Fibroblast of skin of left quadriceps (primary cell): ENCODE data around the gene CPEB2.
A peak's percentile ranks its signal among the peaks of the same experiment; 100 is the strongest.

Experiments used
- DNase-seq, 2 experiments: peaks; one replicate each; pipeline ENCODE4 v3.0.0-alpha.2; 2013; ENCODE audit warnings: low read depth in 2 of 2

The CPEB2 gene

GRCh38 chr4:15001869-15002658 is at the start of gene CPEB2:
TSS of gene CPEB2 (plus strand) at chr4:15002481. CDS start at chr4:15002674, 193 bp downstream.
- DNase-seq, result peak; percentile 97

DNA sequence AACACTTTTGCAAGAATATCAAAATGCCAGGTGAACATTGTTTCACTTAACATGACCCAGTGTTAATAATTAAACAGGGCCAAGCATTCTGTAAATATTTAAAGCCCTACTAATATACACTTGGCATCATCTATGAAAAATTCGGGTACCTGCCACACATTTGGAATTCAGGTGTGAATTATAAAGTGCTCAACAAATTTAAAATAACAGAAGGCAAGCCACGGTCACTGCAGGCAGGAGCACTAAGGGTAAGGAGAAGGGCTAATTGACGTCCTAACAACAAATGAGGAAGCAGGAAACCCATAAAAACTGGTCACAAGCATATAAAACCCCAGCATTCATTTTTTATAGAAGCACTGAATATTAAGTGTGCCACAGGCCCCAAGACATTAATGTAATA is 43.8 kb upstream of the CPEB2 start:
- no peak for DNase-seq

GRCh38 chr4:14961292-14961691 is 41.0 kb upstream of the CPEB2 start:
- no peak for DNase-seq

GRCh38 chr4:14965071-14965470 is 37.2 kb upstream of the CPEB2 start:
- DNase-seq, result no peak

DNA sequence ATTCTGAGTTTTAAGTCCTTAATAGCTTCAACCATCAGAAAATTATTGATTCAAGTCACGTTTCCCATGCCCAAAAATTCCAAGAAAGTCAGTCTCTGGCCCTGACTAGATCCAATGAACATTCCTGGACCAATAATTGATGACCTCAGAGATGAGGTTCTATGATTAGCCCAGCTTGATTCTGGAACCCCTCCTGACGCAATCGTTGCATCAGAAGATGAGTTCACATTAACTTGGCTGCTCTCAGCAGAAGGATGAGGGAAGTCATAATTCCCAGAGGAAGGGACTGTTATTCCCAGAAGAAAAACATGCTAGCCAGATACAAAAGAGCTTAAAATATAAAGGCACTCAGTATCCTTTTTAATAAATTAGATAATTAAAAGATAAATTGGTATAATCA is 34.3 kb upstream of the CPEB2 start:
- DNase-seq, result no peak

- no peak for DNase-seq
Measured at GRCh38 chr4:14977830-14978229, 24.5 kb upstream of the CPEB2 start.

- no peak for DNase-seq
Measured at GRCh38 chr4:14984448-14984847, 17.8 kb upstream of the CPEB2 start.

GRCh38 chr4:14985161-14985560 is 17.1 kb upstream of the CPEB2 start:
- DNase-seq, result no peak

GRCh38 chr4:14985843-14986242 is 16.4 kb upstream of the CPEB2 start:
- DNase-seq, result no peak

DNA sequence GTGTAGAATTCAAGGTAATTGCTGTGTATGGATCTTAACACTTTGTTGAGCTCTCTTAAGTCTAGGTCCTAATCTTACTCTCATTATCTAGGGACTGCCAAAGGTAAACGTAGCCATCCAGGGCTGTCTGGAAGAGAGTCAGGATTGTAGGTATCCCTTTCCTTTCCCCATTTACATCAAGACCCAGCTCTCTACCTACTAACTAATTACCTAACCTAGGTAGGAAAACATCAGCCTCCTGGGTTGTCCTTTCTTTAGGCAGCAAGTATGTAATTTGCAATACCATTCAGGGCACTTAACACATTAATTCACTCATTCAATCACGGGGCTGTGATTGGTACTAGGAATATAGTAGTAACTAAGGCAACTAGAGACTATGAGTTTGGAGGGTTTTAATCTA is 15.2 kb upstream of the CPEB2 start:
- DNase-seq, result no peak

DNA sequence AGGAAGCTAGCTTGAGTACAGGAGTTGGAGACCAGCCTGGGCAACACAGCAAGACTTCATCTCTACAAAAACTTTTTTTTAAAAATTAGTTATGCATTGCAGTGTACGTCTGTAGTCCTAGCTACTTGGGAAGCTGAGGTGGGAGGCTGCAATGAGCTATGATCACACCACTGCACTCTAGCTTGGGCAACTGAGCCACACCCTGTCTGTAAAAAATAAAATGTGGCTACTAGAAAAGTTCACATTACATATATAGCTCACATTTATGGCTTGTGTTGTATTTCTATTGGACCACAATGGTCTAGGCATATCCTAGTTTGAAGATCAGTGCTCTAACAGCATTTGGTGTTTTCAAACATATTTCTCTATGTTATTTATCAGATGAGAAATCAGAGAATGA is 11.8 kb upstream of the CPEB2 start:
- DNase-seq, result no peak

- DNase-seq, result no peak
Measured at GRCh38 chr4:14994242-14994641, 8.0 kb upstream of the CPEB2 start.

DNA sequence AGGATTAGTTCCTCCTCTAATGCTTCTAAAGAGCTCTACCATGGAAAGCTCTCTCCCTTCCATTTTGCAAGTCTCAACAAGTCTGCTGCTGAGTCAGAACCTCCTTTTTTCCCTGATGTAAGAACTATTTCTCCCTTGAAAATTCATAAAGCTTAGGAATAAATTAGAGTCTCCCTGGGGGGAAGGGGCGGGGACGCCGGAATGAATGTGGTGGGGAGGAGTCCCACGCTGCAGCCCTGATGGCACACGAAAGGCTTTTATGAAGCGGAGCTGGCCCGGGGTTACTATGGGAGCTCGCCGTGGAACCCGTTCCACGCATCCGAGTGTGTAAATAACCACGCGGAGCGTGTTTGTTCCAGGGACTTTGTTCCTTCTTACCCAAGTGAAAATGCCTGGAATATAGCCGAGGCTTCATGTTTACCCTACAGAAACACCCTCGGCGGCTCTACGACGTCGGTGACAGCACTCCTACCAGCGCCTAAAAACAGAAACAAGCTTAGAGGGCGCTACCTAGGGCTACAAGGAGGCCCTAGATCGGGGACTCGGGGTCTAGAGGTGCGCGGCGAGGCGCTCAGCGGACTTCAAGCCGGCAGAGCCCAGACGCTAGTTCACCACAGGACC is 923 bp upstream of the CPEB2 start:
- peak; percentile 81 to 83 for DNase-seq

DNA sequence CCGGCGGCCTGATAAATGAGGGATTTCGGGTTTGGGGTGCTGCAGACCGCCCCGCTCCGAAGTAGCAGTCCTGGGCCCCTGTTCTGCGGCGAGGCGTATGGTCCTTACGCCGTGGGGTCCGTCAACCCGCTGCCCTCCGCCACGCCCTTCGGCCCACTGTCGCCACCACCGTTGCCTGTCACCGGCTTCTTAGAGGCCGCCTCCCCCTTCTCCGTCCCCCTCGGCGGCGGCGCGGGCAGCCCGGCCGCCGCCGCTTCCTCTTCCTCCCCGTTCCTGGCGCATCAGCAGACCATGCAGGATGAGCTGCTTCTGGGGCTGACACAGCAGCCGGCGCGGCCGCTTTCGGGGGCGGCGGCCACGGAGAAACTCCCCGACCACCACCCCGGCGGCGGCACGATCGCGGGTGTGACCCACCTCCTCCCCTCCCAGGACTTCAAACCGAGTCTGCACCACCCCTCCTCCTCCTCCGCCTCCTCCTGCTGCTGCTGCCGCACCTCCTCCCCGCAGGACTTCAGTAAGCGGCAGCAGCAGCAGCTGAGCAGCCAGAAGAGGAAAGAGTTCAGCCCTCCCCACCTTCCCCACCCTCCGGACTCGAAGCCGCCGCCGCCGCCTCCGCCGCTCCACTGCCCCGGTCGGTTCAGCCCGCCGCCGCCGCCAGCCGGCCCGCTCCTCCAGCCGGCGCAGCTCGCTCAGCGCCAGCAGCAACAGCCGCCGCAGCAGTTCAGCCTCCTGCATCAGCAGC is 549 bp downstream of the CPEB2 start:
- DNase-seq, result peak; percentile 32 to 42

GRCh38 chr4:15003401-15003890 is 1.2 kb downstream of the CPEB2 start:
- no peak for DNase-seq

DNA sequence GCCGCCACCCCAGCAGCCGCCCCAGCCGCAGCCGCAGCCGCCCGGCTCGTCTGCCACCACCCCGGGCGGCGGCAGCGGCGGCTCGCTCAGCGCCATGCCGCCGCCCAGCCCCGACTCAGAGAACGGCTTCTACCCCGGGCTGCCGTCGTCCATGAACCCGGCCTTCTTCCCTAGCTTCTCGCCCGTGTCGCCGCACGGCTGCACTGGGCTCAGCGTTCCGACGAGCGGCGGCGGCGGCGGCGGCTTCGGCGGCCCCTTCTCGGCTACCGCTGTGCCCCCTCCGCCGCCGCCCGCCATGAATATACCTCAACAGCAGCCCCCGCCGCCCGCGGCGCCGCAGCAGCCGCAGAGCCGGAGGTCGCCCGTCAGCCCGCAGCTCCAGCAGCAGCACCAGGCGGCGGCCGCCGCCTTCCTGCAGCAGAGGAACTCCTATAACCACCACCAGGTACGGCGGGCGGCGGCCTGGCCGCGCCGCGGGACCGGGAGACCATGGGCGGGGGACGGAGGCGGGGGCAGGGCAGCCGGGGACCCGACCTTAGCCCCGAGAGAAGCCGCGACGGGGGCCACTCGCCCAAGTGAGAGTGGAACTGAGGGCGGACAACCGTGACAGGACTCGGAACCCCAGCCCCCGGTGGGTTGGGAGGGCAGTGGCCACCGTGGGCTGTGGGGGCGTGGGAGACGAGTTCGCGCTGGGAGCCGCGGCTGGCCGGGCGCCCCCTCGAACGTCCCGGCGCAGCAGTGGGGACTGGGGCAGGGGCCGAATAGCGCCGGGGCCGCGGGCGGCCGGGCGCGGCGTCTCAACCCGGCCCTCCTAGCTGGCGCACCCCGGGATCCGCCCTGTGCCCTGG is 1.8 kb downstream of the CPEB2 start:
- no peak for DNase-seq

DNA sequence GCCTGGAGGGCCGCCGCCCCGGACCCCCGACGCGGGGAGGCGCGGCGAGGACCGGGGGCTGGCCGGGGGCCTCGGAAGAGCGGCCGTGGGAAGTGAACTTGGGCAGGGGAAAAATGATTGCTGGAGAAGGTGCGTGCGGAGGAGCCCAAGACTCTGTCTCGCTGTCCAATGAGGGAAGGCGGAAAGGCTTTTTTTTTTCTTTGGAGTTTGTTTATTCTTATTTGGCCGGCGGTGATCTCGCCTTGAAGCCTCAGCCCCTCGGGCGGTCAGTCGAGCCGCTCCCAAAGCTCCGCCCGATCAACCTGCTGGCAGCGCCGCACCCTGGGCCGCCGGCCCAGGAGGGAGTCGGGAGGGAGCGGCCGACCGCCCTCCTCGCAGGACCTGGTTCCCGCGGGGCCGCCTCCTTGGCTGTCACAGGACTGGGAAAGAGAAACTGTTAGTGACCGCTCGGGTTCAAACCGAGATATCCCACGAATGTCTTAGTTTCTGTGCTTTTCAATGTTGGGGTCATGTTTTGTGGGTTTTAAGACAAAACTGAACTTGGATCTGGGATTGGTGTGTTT is 2.5 kb downstream of the CPEB2 start:
- DNase-seq, result no peak

DNA sequence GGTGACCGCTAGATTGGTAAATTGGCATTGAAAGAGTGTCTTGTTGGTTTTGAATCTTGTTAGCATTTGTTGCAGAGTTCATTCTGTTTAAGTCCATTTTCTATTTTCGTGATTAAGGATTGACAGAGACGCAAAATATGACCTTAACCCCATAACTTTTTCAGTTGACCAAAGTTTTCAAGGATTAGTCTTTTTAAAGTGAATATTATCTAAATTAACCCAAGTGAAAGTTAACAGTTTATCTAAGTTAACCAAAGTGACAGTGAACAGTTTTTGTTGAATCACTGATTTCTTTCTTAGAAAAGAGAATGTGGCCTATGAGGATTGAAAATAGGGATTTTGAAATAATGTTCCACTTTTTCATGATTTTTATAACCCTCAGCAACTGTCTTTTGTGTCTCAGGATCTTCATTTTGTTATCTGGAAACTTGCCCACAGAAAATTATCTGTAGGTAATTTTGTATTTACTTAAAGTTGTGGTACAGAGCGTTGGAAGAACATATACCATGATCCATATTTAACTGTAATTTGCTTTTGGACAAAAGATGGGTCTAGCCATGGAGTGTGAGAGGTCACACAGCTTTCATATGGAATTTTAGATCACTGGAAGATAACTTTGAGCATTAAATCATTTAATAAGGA is 3.3 kb downstream of the CPEB2 start:
- no peak for DNase-seq

DNA sequence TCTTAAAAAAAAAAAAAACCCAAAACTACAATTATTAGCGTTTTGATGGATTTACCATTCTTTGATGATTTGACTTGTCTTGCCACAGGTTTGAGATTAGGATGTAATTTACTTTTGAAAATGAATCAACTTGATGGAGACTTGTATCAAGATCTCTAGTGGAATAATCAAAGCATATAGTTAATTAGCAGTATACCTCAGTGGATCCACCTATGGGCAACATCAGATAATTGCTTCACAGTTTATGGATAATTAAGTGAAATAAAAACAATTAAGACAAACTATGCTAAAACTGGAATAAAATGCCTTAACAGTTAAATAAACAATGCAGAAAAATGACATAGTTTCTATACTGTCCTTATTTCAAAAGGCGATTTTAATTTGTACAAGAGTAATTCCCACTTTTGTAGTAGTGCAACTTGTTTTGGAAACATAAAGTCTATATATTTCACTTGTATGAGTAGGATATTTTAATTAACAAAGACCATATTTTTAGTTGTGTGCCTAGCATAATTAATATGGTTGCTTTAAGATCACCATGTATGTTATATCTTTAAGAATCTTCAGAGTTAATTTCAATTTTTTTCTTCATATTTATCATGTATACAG is 4.2 kb downstream of the CPEB2 start:
- no peak for DNase-seq

DNA sequence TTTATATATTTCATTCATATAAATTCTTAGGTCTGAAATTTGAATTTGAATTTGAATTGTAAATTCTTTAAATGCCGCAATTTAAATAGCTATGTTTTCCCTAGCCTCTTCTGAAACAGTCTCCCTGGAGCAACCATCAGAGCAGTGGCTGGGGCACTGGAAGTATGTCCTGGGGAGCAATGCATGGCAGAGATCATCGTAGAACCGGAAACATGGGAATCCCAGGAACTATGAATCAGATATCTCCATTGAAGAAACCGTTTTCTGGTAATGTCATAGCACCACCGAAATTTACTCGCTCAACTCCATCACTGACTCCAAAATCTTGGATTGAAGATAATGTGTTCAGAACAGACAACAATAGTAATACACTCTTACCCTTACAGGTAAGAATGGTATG is 4.9 kb downstream of the CPEB2 start:
- DNase-seq, result no peak
